Stimulated activated CD8-positive, alpha-beta memory T cell treated with anti-CD3 and anti-CD28 coated beads, Interleukin-15, amount 100 ng/mL, for 48 hours (primary cell): Measurements from ENCODE around the gene C12orf76.
"Not testable (repeated sequence)": the region's sequence is repeated elsewhere in the genome, so short reads cannot be mapped to it uniquely, and the experiment has no call there.

Source experiments
- DNase-seq, 2 donors: peaks; one replicate each; pipeline ENCODE4 v3.0.0-alpha.2; 2020; ENCODE audit warnings: low read depth in 2 of 2

Gene C12orf76

GRCh38 chr12:110048242-110049027, at the start of gene C12orf76:
TSS of gene C12orf76 (minus strand) at chr12:110048522. CDS start at chr12:110048495, 27 bp downstream.
- peak; percentile 85 to 88 for DNase-seq

DNA sequence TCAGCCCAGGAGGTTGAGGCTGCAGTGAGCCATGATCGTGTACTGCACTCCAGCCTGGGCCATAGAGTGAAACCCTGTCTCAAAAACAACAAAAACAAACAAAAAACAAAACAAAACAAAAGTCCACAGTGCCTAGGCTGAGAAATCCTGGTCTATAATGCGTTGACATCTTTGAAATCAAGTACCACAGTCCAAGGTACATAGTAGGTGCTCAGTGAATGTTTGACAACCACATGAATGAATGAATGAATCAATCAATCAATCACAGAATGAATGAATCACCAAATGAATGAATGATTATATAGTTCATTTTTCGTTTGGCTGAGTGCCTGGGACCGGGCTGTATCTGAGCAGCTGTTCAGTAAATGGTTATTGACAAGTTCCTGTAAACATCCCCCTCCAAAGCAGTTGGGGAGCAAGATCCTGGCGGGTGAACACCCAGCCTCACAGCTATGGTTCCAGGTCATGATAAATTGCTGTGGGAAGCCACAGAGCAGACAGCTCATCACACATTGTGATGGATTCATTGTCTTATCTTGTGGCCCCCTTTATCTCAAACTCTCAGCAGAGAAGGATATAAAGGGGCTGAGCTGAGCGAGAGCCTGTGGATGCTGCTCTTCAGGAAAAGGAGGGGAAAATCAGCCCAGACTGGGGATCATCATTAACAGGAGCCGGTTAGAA, 45.4 kb upstream of the C12orf76 start:
- DNase-seq = no peak

- DNase-seq = no peak
Measured at GRCh38 chr12:110091136-110091711, 42.9 kb upstream of the C12orf76 start.

DNA sequence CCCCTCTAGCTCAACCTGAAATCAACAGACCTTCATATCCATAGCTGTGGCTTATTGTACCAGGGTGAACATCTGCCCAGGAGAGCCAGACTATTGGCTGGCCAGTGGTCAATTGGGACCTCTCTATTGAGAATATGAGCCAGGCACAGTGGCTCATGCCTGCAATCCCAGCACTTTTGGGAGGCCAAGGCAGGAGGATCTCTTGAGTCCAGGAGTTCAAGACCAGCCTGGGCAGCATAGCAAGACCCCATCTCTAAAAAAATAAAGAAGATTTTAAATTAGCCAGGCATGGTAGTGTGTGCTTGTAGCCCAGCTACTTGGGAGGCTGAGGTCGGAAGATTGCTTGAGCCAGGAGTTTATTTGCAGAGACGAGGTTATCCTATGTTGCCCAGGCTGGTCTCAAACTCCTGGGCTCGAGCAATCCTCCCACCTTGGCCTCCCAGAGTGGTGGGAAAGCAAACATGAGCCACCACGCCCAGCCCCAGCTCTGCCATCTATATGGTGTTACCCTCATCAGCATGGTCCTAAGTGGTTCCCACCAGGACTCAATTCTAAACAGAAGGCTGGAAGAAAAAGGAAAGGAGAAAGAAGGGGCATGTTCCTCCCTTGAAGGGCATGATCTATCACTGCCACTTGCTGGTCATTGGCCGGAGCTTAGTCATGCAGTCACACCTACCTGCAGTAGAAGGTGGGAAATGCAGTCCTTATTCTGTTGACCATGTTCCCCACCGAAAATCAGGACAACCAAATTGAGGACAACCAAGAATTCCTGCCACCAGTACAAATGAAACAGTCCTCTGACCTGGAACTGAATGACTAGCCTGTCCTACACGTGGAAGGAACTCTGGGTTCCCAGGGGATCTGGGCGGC, 42.2 kb upstream of the C12orf76 start:
- no peak for DNase-seq

DNA sequence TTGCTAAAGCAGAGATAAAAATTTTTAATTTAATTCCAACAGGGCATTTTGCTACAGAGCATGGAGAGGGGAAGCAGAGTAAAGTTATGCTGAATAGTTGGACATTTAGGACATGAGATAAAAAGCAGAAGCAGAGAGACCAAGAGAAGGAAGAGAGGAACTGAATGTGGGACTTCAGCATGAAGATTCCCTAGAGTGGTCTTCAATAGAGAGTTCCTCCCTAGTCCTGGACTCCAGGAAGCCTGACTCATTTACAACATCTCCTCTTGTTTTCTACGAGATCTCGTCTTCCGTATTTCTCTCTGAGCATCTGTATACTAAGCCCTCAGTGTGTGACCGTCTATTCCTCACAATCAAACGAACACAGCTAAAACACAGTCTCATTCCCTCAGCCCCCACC, 40.6 kb upstream of the C12orf76 start:
- DNase-seq = no peak

DNA sequence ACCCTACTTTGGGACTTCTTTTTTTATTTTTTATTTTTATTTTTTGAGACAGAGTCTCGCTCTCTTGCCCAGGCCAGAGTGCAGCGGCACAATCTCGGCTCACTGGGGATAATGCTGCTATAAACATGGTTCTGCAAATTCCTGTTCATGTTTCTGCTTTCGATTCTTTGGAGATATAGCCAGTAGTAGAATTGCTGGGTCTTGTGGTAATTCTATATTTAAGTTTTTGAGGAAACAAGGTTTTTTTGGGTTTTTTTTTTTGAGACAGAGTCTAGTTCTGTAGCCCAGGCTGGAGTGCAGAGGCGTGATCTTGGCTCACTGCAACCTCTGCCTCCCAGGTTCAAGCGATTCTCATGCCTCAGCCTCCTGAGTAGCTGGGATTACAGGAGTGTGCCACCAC, 39.9 kb upstream of the C12orf76 start:
- DNase-seq = not testable (repeated sequence)

DNA sequence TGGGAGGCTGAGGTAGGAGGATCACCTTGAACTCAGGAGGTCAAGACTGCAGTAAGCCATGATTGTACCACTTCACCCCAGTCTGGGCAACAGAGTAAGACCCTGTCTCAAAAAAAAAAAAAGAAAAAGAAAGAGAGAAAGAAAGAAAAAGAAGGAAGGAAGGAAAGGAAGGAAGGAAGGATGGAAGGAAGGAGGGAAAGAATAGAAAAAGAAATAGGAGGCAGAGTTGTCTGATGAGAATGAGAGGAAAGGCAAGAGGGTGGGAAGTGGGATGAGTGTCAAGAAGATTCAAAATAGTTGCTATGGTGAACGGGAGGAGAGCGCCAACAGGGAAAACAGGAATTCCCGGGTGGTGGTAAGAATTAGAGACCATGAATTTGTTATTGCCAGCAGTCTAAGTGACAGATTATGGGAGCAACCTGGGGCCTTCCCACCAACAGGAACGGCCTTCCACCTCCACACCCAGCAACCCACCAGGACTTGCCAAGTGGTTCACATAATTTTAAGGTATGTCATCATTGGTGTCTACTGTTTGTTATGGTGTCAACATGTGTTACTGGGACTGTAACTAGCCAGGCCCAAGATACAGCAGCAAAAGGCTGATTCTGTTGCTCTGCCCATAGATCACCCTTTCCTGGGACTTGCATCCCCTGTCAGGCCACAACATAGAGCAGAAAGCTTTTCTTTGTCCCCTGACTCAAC, 36.1 kb upstream of the C12orf76 start:
- DNase-seq = no peak

DNA sequence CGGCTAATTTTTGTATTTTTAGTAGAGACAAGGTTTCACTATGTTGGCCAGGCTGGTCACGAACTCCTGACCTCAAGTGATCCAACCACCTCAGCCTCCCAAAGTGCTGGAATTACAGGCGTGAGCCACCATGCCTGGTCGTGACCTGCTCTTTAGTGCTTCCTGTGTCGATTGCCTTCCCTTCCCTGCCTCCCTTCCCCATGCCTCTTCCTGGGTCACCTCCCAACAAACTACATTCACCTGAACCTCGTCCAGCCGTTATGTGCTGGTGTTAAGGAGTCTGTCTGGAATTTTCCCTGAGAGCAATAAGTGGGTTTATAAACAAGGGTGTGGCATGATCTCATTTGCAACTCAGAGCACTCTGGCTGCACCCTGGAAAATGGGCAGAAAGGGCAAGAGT, 32.1 kb upstream of the C12orf76 start:
- no peak for DNase-seq

DNA sequence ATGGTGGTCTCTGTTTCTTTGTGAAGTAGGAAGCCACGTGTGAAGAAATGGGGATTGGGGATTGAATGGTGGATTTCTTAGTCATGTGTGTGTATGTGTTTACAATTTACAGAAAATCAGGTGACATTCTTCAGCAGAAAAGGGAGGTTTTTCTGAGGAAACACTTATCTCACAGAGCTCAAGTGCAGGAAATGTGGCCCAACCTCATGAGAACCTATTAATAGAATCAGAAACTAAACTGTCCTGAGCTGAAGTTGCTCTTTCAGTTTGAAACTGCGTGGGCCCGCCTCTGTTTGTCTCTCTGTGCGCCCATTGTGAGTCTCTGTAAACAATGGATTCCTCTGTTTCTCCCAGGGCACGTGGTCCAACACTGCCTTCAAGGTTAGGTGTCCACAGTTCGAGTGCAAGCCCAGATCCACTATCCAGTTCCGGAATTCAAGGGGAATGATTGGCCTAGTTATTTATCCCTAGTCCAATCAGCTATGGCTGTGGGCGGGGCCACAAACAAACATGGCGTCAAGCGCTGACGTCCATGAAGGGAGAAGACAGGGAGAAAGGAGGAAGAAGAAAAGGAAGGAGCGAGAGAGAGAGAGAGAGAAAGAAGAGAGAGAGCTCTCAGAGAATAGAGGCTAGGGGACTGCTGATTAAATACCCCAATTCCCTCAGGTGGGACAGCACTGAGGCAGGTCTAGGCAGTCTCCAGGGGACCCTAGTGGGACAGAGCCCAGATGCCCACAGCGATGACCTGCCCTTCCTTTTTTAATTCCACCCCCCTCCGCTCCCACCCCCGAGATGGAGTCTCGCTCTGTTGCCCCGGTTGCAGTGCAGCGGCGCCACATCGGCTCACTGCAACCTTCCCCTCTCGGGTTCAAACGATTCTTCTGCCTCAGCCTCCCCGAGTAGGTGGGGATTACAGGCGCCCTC, 31.4 kb upstream of the C12orf76 start:
- DNase-seq = peak; percentile 51 to 61

DNA sequence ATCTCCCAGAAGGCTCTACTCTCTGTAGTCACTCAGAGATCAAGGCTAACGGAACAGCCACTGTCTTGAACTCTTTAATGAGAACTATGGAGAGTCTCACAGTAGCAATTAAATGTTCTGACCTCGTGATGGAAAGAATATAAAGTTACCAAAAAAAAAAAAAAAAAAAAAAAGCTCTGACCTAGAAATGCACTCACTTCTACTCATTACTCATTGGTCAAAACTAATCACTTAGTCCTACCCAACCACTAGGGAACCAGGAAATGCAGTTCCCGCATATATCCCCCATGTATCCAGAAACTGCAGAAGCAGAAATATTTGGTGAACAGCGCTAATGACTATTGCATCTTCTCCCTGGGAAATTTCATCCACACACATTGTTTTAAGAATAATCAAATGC, 29.5 kb upstream of the C12orf76 start:
- DNase-seq = no peak

GRCh38 chr12:110075880-110076279, 27.6 kb upstream of the C12orf76 start:
- DNase-seq = no peak

- DNase-seq = no peak
Measured at GRCh38 chr12:110074089-110074488, 25.8 kb upstream of the C12orf76 start.

GRCh38 chr12:110073049-110073831, 24.9 kb upstream of the C12orf76 start:
- DNase-seq = no peak

DNA sequence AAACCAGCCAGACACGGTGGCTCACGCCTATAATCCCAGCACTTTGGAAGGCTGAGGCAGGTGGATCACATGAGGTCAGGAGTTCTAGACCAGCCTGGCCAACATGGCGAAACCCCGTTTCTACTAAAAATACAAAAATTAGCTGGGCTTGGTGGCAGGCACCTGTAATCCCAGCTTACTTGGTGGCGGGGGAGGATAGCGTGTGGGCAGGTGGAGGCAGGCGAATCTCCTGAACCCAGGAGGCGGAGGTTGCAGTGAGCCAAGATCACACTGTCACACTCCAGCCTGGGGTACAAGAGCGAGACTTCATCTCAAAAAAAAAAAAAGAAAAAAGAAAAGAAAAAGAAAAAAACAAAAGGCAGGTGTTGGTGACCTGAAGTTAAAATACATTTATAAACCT, 24.3 kb upstream of the C12orf76 start:
- not testable (repeated sequence) for DNase-seq

- DNase-seq = no peak
Measured at GRCh38 chr12:110071967-110072366, 23.6 kb upstream of the C12orf76 start.

DNA sequence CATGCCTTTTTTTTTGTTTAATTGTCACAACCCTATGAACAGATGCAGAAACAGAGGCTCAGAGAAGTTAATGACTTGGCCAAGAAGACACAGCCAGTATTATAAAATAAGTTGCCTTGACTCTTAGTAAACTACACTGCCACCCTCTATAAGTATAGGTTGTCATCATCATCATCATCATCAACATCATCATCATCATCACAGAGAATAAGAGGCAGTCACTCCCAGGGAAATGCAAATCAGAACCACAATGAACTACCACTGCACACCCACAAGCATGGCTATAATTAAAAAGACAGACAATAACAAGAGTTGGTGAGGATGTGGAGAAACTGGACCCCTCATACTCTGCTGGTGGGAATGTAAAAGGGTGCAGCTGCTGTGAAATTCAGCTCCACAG, 23.2 kb upstream of the C12orf76 start:
- DNase-seq = no peak

GRCh38 chr12:110068654-110069053, 20.3 kb upstream of the C12orf76 start:
- no peak for DNase-seq

DNA sequence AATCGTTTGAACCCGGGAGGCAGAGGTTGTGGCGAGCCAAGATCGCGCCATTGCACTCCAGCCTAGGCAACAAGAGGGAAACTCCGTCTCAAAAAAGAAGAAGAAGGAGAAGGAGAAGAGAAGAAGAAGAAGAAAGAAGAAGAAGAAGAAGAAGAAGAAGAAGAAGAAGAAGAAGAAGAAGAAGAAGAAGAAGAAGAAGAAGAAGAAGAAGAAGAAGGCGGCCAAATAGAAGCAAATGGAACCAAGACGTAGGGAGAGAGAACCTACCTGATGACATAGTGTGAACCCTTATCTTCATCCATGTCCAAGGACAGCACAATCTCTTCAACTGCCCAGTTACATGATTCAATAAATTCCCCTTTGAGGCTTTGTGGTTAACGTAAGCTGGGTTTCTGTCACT, 19.8 kb upstream of the C12orf76 start:
- DNase-seq = not testable (repeated sequence)

DNA sequence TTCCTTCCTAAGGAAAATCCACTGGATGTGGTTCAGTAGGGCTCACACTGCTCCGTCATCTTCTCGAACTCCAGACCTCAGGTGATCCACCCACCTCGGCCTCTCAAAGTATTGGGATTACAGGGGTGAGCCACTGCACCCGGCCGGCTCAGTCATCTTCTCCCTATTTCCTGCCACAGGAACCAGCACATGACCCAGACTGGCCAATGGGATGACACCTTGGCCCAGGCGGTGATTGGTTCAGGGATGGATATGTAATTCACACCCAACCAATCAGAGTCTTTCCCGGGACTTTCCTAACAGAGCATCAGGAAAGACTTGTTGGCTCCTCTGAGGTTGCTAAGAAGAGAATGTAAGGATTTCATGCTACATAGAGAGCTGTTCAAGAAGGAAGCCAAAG, 19.2 kb upstream of the C12orf76 start:
- no peak for DNase-seq
